Panc1 (cell line): ENCODE measurements around the gene NOXO1. TPM values are rescaled to one million over a fixed set of nuclear protein-coding genes. Genes with fewer than 3 reads are reported as not detected.

Source experiments
- ATAC-seq: fragments of 200-7000 bp; cut with Tn5 transposase; 2 replicates; pipeline ENCODE4 v1.9.1; 2020; ENCODE audit warnings: mild to moderate bottlenecking, moderate library complexity
- BruUV-seq: library from RNA; stranded (reverse); fragments of 400-500 nt; replicated peaks from 2 replicates; lab custom pipeline; 2021; lab: Mats Ljungman, UMichigan
- CTCF ChIA-PET: fragments of 300-600 bp; sonication (Branson Sonifier 250); formaldehyde crosslinking; loops from one replicate; lab custom pipeline; 2022; ENCODE audit warnings: antibody characterized with exemption; lab: Charles Lee
- POLR2A ChIA-PET: fragments of 300-600 bp; sonication (Branson Sonifier 250); formaldehyde crosslinking; loops from one replicate; lab custom pipeline; 2022; ENCODE audit warnings: antibody characterized with exemption; lab: Charles Lee
- DNase-seq: peaks from one replicate; pipeline ENCODE4 v3.0.0-alpha.2; 2010; ENCODE audit warnings: low read depth, low spot score
- H3K27ac ChIP-seq: 2 replicates; pipeline ENCODE4 v1.5.1; 2011; ENCODE audit warnings: mild to moderate bottlenecking, low read length, inconsistent platforms
- H3K27me3 ChIP-seq: fragments of 200-500 bp; sonication (Bioruptor generic); 2 replicates; pipeline ENCODE4 v1.6.0; 2014; ENCODE audit warnings: low read length, inconsistent platforms; ENCODE audit not compliant: control insufficient read depth, insufficient read depth
- H3K36me3 ChIP-seq: fragments of 200-500 bp; sonication (Bioruptor generic); 2 replicates; pipeline ENCODE4 v1.5.1; 2014; ENCODE audit warnings: inconsistent platforms, mild to moderate bottlenecking, low read length, moderate library complexity; ENCODE audit not compliant: control insufficient read depth, insufficient read depth
- H3K4me1 ChIP-seq: 2 replicates; pipeline ENCODE4 v1.5.1; 2011; ENCODE audit warnings: inconsistent platforms, mild to moderate bottlenecking, low read length, moderate library complexity; ENCODE audit not compliant: control insufficient read depth, insufficient read depth
- H3K4me3 ChIP-seq, 2 experiments: 2 replicates each; pipeline ENCODE4 v1.5.1; 2011 to 2012; ENCODE audit warnings: low read depth in 2 of 2, low read length in 2 of 2, mild to moderate bottlenecking in 2 of 2, inconsistent platforms in 1 of 2, moderate library complexity in 1 of 2
- H3K9me3 ChIP-seq: fragments of 200-500 bp; sonication (Bioruptor generic); 2 replicates; pipeline ENCODE4 v1.5.1; 2014; ENCODE audit warnings: low read depth, mild to moderate bottlenecking, inconsistent platforms, low read length, moderate library complexity; ENCODE audit not compliant: control insufficient read depth, insufficient read depth
- CTCF ChIP-seq: fragments of 450-650 bp; IDR thresholded peaks from 2 replicates; pipeline ENCODE4 v1.5.1; 2017; ENCODE audit warnings: mild to moderate bottlenecking
- POLR2AphosphoS5 ChIP-seq: IDR thresholded peaks from 2 replicates; pipeline ENCODE4 v1.6.1; 2012; ENCODE audit warnings: mild to moderate bottlenecking, low read depth, low read length, moderate library complexity
- REST ChIP-seq, 2 experiments: IDR thresholded peaks; 2 replicates each; pipeline ENCODE4 v1.6.1; 2011 to 2012; ENCODE audit warnings: low read depth in 2 of 2, control low read depth in 1 of 2, low read length in 1 of 2, mild to moderate bottlenecking in 1 of 2, moderate library complexity in 1 of 2; ENCODE audit not compliant: insufficient read depth in 1 of 2
- SIN3A ChIP-seq: IDR thresholded peaks from 2 replicates; pipeline ENCODE4 v1.6.1; 2012; ENCODE audit warnings: low read depth, mild to moderate bottlenecking, low read length, moderate library complexity, borderline replicate concordance; ENCODE audit not compliant: insufficient read depth
- TCF7L2 ChIP-seq: IDR thresholded peaks from 2 replicates; pipeline ENCODE4 v1.6.1; 2011; ENCODE audit warnings: mild to moderate bottlenecking, low read depth, low read length, inconsistent platforms
- in situ Hi-C: cut with HindIII; loops from 2 replicates; pipeline ENCODE4 v1.10.0; 2016; ENCODE audit warnings: low sequenced_read_pairs, low pct_unique_long_range_greater_than_20kb
- intact Hi-C: fragments of 100-400 bp; cut with micrococcal nuclease; formaldehyde crosslinking; loops from one replicate; pipeline ENCODE4 v1.10.0; 2022; ENCODE audit not compliant: unreplicated experiment
- total RNA-seq: library from RNA; stranded (reverse); gene quantifications from one replicate; pipeline ENCODE4 v1.2.1, GENCODE V29; 2021; ENCODE audit not compliant: unreplicated experiment

NOXO1 gene
- total RNA-seq, 1 experiment from 2014 or later: 4.0 TPM

GRCh38 chr16:2028146-2028545 is 46.9 kb upstream of the NOXO1 start:
- ChIA-PET POLR2A (no interaction called here), CTCF (no interaction called here)
- in situ Hi-C loops: no loop called here
- DNase-seq (no peak), ATAC-seq (no peak)
- TF ChIP-seq CTCF (no peak), POLR2AphosphoS5 (no peak), TCF7L2 (no peak), REST (IDR thresholded peaks at IDR 0.05; ENCODE audit: insufficient read depth in 1 of 2, low read depth in 2 of 2, low read length in 1 of 2) (no peak), SIN3A (no peak)
- BruUV-seq: no TSS peak
- no peaks in the 10 kb centered on the region for H3K27me3 ChIP-seq
- H3K36me3 ChIP-seq: no peaks in the 10 kb centered on the region
- H3K9me3 ChIP-seq: no peaks in the 10 kb centered on the region
- intact Hi-C loops: loop anchor here (10.0 kb wide), 1 partner anchor 117 kb away; the partner anchor contains the start of gene RAB26
- peaks cover 70% of the 10 kb centered on the region for H3K4me1 ChIP-seq
- H3K4me3 ChIP-seq: peak overlapping the region; percentile 54 to 59
- H3K27ac ChIP-seq: peak overlapping the region; percentile 76

GRCh38 chr16:2027024-2028010 is 46.0 kb upstream of the NOXO1 start:
- in situ Hi-C loops: no loop called here
- BruUV-seq: no TSS peak
- ATAC-seq (peak; percentile 13), DNase-seq (no peak)
- Histone ChIP-seq H3K27ac (peak overlapping the region; percentile 76), H3K36me3 (no peaks in the 10 kb centered on the region), H3K4me3 (peak overlapping the region; percentile 54 to 59), H3K27me3 (no peaks in the 10 kb centered on the region), H3K9me3 (no peaks in the 10 kb centered on the region), H3K4me1 (peaks cover 62% of the 10 kb centered on the region)
- ChIA-PET POLR2A (interaction anchor here (0.6 kb wide), 1 partner anchor 149 kb away, joined by 4 read pairs; no protein-coding TSS in a partner anchor), CTCF (interaction anchor here (0.6 kb wide), 1 partner anchor 29 kb away, joined by 6 read pairs; no protein-coding TSS in a partner anchor)
- intact Hi-C loops: loop anchor here (10.0 kb wide), 1 partner anchor 117 kb away; the partner anchor contains the start of gene RAB26
- TF ChIP-seq REST (IDR thresholded peaks at IDR 0.05; ENCODE audit: insufficient read depth in 1 of 2, low read depth in 2 of 2, low read length in 1 of 2) (no peak), CTCF (no peak; the same call in 1 of the 2 replicates), SIN3A (no peak), POLR2AphosphoS5 (no peak), TCF7L2 (no peak)
